Psoas muscle (tissue), 8 donors: Measurements from ENCODE around the gene BOK. TPM values are rescaled to one million over a fixed set of nuclear protein-coding genes. Genes with fewer than 3 reads are reported as not detected.
"Not testable (repeated sequence)": the region's sequence is repeated elsewhere in the genome, so short reads cannot be mapped to it uniquely, and the experiment has no call there.

Experiments
- ATAC-seq, 4 donors: fragments of 200-7000 bp; cut with Tn5 transposase; one replicate each; pipeline ENCODE4 v1.9.1; 2020; ENCODE audit warnings: moderate library complexity in 3 of 4, mild to moderate bottlenecking in 2 of 4
- DNase-seq, 2 donors: peaks; one replicate each; pipeline ENCODE4 v3.0.0-alpha.2; 2020
- H3K27ac ChIP-seq: fragments of 200-600 bp; one replicate; pipeline ENCODE4 v1.8.0; 2022
- H3K27me3 ChIP-seq, 3 donors: fragments of 200-600 bp in 1 of 3; one replicate each; pipeline versions ENCODE4 v1.6.1 to v1.8.0; 2013 to 2022; ENCODE audit warnings: low read length in 2 of 3, mild to moderate bottlenecking in 2 of 3, moderate library complexity in 1 of 3; ENCODE audit not compliant: insufficient read depth in 3 of 3
- H3K36me3 ChIP-seq, 2 donors: fragments of 200-600 bp in 1 of 2; one replicate each; pipeline versions ENCODE4 v1.6.1 to v1.8.0; 2013 to 2022; ENCODE audit warnings: low read depth in 1 of 2, mild to moderate bottlenecking in 1 of 2, moderate library complexity in 1 of 2; ENCODE audit not compliant: insufficient read depth in 1 of 2
- H3K4me1 ChIP-seq: fragments of 200-600 bp; one replicate; pipeline ENCODE4 v1.8.0; 2022
- H3K4me3 ChIP-seq: fragments of 200-600 bp; one replicate; pipeline ENCODE4 v1.8.0; 2022; ENCODE audit warnings: mild to moderate bottlenecking
- H3K9me3 ChIP-seq: fragments of 200-600 bp; one replicate; pipeline ENCODE4 v1.8.0; 2022
- WGBS, 3 donors: extraction: QIAGEN DNeasy Blood & Tissue Kit; methylation state at CpG; one replicate each; pipeline versions ENCODE4 v1.1.6 to v1.1.7; 2013; 5-methylcytosine and 5-hydroxymethylcytosine counted together
- intact Hi-C, 2 donors: fragments of 100-400 bp; cut with DNase I; formaldehyde crosslinking; loops; one replicate each; pipeline versions ENCODE4 v1.11.0 to v1.14.2; 2022
- polyA plus RNA-seq, 3 donors: library from polyadenylated mRNA; stranded (reverse); fragments of 200-250 nt; gene quantifications; one replicate each; pipeline ENCODE4 v1.2.3, GENCODE V29; 2013
- total RNA-seq, 4 donors: library from RNA; stranded (reverse); fragmentation: NEBNext Ultra II Directional in 2 of 4; extraction: Animal tissue kit (Norgen Biotek cat#: 25700) in 2 of 4; gene quantifications; one replicate each; pipeline versions ENCODE4 v1.2.1 to v1.2.4, GENCODE V29; 2021 to 2023
- TF ChIP-seq, protein P1 (sequence below): fragments of 200-600 bp; IDR thresholded peaks from one replicate; pipeline ENCODE4 v1.8.0; 2022; ENCODE audit warnings: antibody characterized with exemption
- donor health status: healthy with polysubstance abuse.
- donor health status: DM: no; HTN: no; CAD: no; lungs with moderate emphysema.
- donor health status: Bipolar disorder and iron deficiency.
- donor health status: healthy.
- donor health status: DM: yes; HTN: yes; CAD: no.
- donor health status: DM: no; HTN: no; CAD: no.
- donor health status: DM: no; HTN: no; CAD: no.
- donor health status: DM: yes; HTN: yes; CAD: no.

The BOK gene
- total and polyA plus RNA-seq, 7 donors = 1.3 to 12.8 (median 3.6) TPM

DNA sequence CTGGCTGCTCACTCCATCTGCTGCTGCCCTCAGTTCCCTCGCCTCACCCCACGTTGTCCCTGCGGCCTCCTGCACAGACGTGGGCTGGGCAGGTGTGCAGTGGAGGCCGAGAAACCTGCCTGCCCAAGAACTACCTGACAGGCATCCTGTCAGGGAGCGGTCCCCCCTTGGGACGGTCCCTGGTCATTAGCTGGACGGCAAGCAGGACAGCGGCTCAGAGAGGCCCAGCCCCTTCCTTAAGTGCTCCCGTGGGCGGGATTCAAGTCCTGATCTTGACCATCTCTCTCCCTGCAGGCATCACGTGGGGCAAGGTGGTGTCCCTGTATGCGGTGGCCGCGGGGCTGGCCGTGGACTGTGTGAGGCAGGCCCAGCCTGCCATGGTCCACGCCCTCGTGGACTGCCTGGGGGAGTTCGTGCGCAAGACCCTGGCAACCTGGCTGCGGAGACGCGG, 11.3 kb downstream of the BOK start:
- H3K9me3 ChIP-seq = no peaks in the 10 kb centered on the region
- TF ChIP-seq, protein P1, sequence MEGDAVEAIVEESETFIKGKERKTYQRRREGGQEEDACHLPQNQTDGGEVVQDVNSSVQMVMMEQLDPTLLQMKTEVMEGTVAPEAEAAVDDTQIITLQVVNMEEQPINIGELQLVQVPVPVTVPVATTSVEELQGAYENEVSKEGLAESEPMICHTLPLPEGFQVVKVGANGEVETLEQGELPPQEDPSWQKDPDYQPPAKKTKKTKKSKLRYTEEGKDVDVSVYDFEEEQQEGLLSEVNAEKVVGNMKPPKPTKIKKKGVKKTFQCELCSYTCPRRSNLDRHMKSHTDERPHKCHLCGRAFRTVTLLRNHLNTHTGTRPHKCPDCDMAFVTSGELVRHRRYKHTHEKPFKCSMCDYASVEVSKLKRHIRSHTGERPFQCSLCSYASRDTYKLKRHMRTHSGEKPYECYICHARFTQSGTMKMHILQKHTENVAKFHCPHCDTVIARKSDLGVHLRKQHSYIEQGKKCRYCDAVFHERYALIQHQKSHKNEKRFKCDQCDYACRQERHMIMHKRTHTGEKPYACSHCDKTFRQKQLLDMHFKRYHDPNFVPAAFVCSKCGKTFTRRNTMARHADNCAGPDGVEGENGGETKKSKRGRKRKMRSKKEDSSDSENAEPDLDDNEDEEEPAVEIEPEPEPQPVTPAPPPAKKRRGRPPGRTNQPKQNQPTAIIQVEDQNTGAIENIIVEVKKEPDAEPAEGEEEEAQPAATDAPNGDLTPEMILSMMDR = no peak
- no peaks in the 10 kb centered on the region for H3K27me3 ChIP-seq
- no peak overlapping the region for H3K27ac ChIP-seq
- DNase-seq = peak in 1 of 2 donors; percentile 49
- H3K4me1 ChIP-seq = no peaks in the 10 kb centered on the region
- H3K36me3 ChIP-seq = peaks cover 0 to 12% of the 10 kb centered on the region in 2 donors
- intact Hi-C loops = no loop called here
- 89 to 93% (median 89%) methylated on average over 19 to 23 of the region's 23 CpGs for WGBS, 3 donors
- H3K4me3 ChIP-seq = no peak overlapping the region
- ATAC-seq = no peak

DNA sequence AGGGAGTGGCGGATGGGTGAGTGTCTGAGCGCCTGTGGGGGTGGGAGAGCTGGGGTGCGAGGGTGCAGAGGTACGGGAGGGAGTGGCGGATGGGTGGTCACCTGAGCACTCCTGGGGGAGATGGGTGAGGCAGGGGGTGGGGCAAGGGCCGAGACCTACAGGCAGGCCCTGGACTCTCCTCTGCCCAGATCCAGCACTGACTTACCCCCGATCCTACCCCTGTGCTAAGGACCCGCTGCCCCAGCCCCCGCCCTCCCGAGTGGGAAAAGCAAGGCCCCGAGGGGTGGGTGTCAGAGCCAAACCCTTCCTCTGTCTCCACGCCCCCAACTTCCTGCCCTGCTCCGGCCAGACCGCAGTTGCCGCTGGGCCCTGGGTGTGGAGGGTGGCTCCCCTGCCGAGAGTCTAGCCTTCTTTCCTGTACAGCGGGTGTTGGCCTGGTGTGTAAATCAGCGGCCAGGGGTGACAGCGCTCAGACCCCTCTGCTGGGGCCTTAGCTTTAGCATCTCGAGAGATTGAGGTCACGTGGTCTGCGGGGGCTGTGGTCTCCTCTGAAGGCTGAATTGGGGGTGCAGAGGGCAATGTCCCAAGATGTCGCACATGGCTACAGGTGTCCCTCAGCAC, 12.5 kb downstream of the BOK start:
- H3K27ac ChIP-seq = no peak overlapping the region
- intact Hi-C loops = no loop called here
- H3K27me3 ChIP-seq = no peaks in the 10 kb centered on the region
- DNase-seq = peak in 1 of 2 donors; percentile 40
- H3K4me1 ChIP-seq = no peaks in the 10 kb centered on the region
- WGBS, 3 donors = 76 to 83% (median 82%) methylated on average over 19 to 23 of the region's 23 CpGs
- ATAC-seq = peak in 1 of 4 donors; percentile 13
- TF ChIP-seq, protein P1 = no peak
- H3K4me3 ChIP-seq = no peak overlapping the region
- H3K9me3 ChIP-seq = no peaks in the 10 kb centered on the region
- peaks cover 0 to 19% of the 10 kb centered on the region in 2 donors for H3K36me3 ChIP-seq

DNA sequence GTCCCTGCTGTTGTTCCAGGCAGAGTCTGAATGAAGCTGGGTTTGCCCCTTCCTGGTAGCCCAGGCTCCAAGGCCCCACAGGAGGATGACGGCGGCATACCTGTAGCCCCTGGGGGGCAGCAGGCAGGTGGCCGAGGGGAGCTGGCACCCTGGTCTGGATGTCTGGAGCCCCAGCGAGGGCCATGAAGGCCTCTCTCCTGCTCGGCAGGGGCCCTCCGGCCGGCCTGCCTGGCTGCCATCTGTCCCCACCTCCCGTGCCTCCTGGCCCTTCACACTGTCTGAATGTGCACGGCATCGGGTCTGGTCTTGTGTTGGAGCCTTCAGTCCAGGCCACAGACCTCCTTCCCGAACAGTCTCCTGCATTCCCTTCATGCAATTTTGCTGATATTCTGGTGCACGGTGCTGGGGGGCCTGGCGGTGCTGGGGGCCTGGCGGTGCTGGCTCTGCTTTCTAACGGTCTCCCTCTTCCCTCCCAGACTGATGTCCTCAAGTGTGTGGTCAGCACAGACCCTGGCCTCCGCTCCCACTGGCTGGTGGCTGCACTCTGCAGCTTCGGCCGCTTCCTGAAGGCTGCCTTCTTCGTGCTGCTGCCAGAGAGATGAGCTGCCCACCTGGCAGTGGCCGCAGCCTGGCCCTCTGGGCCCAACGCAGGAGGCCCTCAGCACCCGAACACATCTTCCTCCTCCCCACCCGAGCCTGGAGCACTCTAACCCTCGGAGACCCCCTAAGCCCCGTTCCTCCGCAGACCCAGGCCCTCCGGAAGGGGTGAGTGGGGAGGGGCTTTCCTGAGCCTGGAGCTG, 13.5 kb downstream of the BOK start:
- Histone ChIP-seq H3K27me3 (no peaks in the 10 kb centered on the region), H3K4me1 (no peaks in the 10 kb centered on the region), H3K9me3 (no peaks in the 10 kb centered on the region), H3K27ac (no peak overlapping the region), H3K4me3 (no peak overlapping the region), H3K36me3 (peaks cover 0 to 19% of the 10 kb centered on the region in 2 donors)
- TF ChIP-seq, protein P1 = no peak
- ATAC-seq (no peak), DNase-seq (peak in 1 of 2 donors; percentile 31)
- 78 to 86% (median 84%) methylated on average over 27 of the region's 27 CpGs for whole genome bisulfite sequencing, 3 donors
- intact Hi-C loops = no loop called here

DNA sequence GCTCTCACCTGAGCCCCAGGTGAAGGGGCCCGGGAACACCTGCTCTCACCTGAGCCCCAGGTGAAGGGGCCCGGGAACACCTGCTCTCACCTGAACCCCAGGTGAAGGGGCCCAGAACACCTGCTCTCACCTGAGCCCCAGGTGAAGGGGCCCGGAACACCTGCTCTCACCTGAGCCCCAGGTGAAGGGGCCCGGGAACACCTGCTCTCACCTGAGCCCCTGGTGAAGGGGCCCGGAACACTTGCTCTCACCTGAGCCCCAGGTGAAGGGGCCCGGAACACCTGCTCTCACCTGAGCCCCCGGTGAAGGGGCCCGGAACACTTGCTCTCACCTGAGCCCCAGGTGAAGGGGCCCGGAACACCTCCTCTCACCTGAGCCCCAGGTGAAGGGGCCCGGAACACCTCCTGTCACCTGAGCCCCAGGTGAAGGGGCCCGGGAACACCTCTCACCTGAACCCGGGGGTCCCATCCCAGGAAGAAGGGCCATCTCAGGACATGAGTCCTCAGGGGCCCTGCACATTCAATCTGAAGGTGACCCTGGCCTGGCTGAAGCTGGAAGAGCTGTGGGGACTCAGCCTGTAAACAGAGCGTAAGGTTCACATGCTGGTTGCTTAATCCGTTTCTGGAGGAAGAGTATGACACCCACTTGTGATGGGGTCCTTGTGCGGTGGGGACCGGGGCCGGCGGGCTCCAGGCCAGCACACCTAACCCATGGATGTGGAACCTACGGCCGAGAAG, 14.5 kb downstream of the BOK start:
- intact Hi-C loops, ATAC-seq, H3K4me1 ChIP-seq, H3K9me3 ChIP-seq, H3K4me3 ChIP-seq, H3K27me3 ChIP-seq, H3K27ac ChIP-seq: not testable (repeated sequence)
- DNase-seq = peak in 1 of 2 donors; percentile 34
- peaks cover 0 to 19% of the 10 kb centered on the region in 2 donors for H3K36me3 ChIP-seq
- WGBS, 3 donors = 91 to 93% (median 92%) methylated on average over 17 to 20 of the region's 20 CpGs

DNA sequence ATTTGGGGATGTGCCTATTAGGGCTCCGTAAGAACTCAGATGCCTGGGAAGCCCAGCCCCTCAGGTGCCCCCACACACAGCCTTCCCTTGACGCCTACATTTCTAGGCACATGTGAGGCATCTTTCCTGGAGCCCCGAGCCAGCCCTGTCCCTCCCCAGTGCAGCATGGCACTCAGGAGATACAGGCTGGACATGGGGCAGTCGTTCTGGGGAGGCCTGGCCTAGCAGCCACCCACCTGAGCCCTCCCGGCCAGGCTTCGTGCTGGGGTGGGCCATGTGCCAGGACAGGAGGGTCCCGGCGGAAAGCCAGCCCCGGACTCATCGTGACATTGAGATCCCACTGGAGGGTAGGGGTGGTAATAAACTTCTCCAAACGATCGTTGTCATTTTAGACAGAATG, 15.2 kb downstream of the BOK start:
- TF ChIP-seq, protein P1 = no peak
- 80 to 85% (median 83%) methylated on average over 12 of the region's 12 CpGs for WGBS, 3 donors
- Histone ChIP-seq H3K9me3 (no peaks in the 10 kb centered on the region), H3K4me3 (no peak overlapping the region), H3K4me1 (no peaks in the 10 kb centered on the region), H3K36me3 (peaks cover 0 to 19% of the 10 kb centered on the region in 2 donors), H3K27ac (no peak overlapping the region), H3K27me3 (no peaks in the 10 kb centered on the region)
- intact Hi-C loops = no loop called here
- peak in 1 of 4 donors; percentile 28 for ATAC-seq
- peak in 1 of 2 donors; percentile 46 for DNase-seq
